ENCODE measurements around the gene P2RY10. TPM values are rescaled to one million over a fixed set of nuclear protein-coding genes. Genes with fewer than 3 reads are reported as not detected.

P2RY10 gene, protein sequence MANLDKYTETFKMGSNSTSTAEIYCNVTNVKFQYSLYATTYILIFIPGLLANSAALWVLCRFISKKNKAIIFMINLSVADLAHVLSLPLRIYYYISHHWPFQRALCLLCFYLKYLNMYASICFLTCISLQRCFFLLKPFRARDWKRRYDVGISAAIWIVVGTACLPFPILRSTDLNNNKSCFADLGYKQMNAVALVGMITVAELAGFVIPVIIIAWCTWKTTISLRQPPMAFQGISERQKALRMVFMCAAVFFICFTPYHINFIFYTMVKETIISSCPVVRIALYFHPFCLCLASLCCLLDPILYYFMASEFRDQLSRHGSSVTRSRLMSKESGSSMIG
- total RNA-seq: 10 to 100 TPM; 17.4 to 21.5 (median 19.7) TPM
- total RNA-seq (2013): 78.0 TPM

DNA sequence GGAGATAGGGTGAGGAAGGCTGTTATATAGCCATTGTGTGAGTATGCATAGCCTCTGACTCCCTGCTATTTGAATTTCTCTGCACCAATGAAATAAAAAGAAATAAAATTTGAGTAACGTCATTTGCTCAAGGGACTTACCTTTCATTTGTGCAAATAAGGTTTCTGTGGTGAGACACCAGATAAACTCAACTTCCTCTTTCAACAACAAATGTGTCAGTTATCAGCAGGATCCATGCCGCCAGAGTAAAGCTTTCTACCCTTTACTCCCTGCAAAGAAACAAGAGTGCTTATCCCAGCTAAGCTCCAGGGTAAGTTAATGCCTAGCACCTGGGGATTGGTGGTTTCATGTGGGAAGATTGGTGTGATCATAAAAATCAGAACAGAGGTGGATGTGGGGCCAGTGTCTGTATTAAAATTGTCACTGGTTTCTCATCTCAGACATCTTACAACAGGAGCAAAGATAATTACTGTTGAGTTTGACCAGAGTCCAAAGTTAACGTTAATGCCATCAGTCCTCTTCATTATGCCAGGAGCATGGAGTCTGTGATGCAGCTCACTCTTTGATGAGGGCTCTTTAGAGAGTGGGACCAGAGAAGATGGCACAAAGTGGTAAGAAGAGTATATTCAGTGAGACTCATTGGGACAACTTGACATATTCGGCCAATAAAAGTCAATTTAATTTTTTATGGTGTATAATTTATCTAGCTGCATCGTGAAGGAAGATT lies at the start of gene P2RY10:
TSS of gene P2RY10 (plus strand) at position 206 of the 727 bp plus-strand sequence. CDS start 15,130 bp downstream, outside the sequence.
- Histone ChIP-seq H3K36me3 (ENCODE audit: control insufficient read depth, insufficient read depth, low read length) (no peaks in the 10 kb centered on the region), H3K27me3 (ENCODE audit: control insufficient read depth, insufficient read depth, low read length) (no peaks in the 10 kb centered on the region), H3K4me1 (ENCODE audit: control insufficient read depth, insufficient read depth, low read length) (peaks cover 4% of the 10 kb centered on the region), H3K4me3 (ENCODE audit: low read length) (peak within 1 kb of the TSS; percentile 71), H3K9me3 (ENCODE audit: control insufficient read depth, insufficient read depth, low read length) (no peaks in the 10 kb centered on the region), H3K27ac (ENCODE audit: low read length) (peak within 1 kb of the TSS; percentile 80)
- 38% methylated on average over 2 of the region's 5 CpGs for WGBS (ENCODE audit: insufficient coverage)
- peak within 1 kb of the TSS; percentile 88 for H3K4me3 Mint-ChIP-seq
- ATAC-seq (peak; percentile 80 to 84 (median 83)), DNase-seq (peak in 1 of 2 donors; percentile 81)
- H3K27ac Mint-ChIP-seq: peak within 1 kb of the TSS; percentile 90 to 93
- intact Hi-C loops (cut with micrococcal nuclease): loop anchor here (1.0 to 10.0 kb wide), 3 partner anchors 199 to 314 kb away; partner anchors contain the start of genes GPR174 and RTL3
- no peaks in the 10 kb centered on the region for H3K36me3 Mint-ChIP-seq
- no peaks in the 10 kb centered on the region for H3K9me3 Mint-ChIP-seq
- H3K27me3 Mint-ChIP-seq (ENCODE audit: low read depth in 2 of 2): peaks cover 4 to 18% of the 10 kb centered on the region in 2 donors
- TF ChIP-seq, protein P1, sequence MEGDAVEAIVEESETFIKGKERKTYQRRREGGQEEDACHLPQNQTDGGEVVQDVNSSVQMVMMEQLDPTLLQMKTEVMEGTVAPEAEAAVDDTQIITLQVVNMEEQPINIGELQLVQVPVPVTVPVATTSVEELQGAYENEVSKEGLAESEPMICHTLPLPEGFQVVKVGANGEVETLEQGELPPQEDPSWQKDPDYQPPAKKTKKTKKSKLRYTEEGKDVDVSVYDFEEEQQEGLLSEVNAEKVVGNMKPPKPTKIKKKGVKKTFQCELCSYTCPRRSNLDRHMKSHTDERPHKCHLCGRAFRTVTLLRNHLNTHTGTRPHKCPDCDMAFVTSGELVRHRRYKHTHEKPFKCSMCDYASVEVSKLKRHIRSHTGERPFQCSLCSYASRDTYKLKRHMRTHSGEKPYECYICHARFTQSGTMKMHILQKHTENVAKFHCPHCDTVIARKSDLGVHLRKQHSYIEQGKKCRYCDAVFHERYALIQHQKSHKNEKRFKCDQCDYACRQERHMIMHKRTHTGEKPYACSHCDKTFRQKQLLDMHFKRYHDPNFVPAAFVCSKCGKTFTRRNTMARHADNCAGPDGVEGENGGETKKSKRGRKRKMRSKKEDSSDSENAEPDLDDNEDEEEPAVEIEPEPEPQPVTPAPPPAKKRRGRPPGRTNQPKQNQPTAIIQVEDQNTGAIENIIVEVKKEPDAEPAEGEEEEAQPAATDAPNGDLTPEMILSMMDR (IDR thresholded peaks at IDR 0.05): no peak
- peaks cover 45 to 52% of the 10 kb centered on the region in 2 donors for H3K4me1 Mint-ChIP-seq

GRCh38 chrX:78922754-78923153 lies 22.4 kb upstream of the P2RY10 start:
- TF ChIP-seq, protein P1 (IDR thresholded peaks at IDR 0.05): no peak
- no peaks in the 10 kb centered on the region for H3K36me3 ChIP-seq (ENCODE audit: control insufficient read depth, insufficient read depth, low read length)
- no peaks in the 10 kb centered on the region for H3K36me3 Mint-ChIP-seq
- DNase-seq (no peak), ATAC-seq (no peak)
- H3K9me3 Mint-ChIP-seq: no peaks in the 10 kb centered on the region
- intact Hi-C loops (cut with micrococcal nuclease): no loop called here
- H3K4me3 ChIP-seq (ENCODE audit: low read length): no peak overlapping the region
- H3K9me3 ChIP-seq (ENCODE audit: control insufficient read depth, insufficient read depth, low read length): no peaks in the 10 kb centered on the region
- no peaks in the 10 kb centered on the region for H3K27me3 Mint-ChIP-seq (ENCODE audit: low read depth in 2 of 2)
- no peak overlapping the region for H3K27ac ChIP-seq (ENCODE audit: low read length)
- WGBS (ENCODE audit: insufficient coverage): no CpG with 5 or more reads among the region's 1 CpG
- H3K4me1 ChIP-seq (ENCODE audit: control insufficient read depth, insufficient read depth, low read length): no peaks in the 10 kb centered on the region
- H3K4me1 Mint-ChIP-seq: peaks cover 0 to 5% of the 10 kb centered on the region in 2 donors
- H3K27me3 ChIP-seq (ENCODE audit: control insufficient read depth, insufficient read depth, low read length): no peaks in the 10 kb centered on the region
- no peak overlapping the region for H3K27ac Mint-ChIP-seq
- no peak overlapping the region for H3K4me3 Mint-ChIP-seq

- TF ChIP-seq, protein P1 (IDR thresholded peaks at IDR 0.05): no peak
- no peaks in the 10 kb centered on the region for H3K36me3 Mint-ChIP-seq
- DNase-seq (no peak), ATAC-seq (no peak)
- H3K4me1 Mint-ChIP-seq: peaks cover 0 to 5% of the 10 kb centered on the region in 2 donors
- no peak overlapping the region for H3K27ac Mint-ChIP-seq
- Histone ChIP-seq H3K27me3 (ENCODE audit: control insufficient read depth, insufficient read depth, low read length) (no peaks in the 10 kb centered on the region), H3K9me3 (ENCODE audit: control insufficient read depth, insufficient read depth, low read length) (no peaks in the 10 kb centered on the region), H3K4me1 (ENCODE audit: control insufficient read depth, insufficient read depth, low read length) (no peaks in the 10 kb centered on the region), H3K36me3 (ENCODE audit: control insufficient read depth, insufficient read depth, low read length) (no peaks in the 10 kb centered on the region), H3K27ac (ENCODE audit: low read length) (no peak overlapping the region), H3K4me3 (ENCODE audit: low read length) (no peak overlapping the region)
- intact Hi-C loops (cut with micrococcal nuclease): no loop called here
- no peaks in the 10 kb centered on the region for H3K9me3 Mint-ChIP-seq
- 51% methylated on average over 2 of the region's 3 CpGs for WGBS (ENCODE audit: insufficient coverage)
- no peak overlapping the region for H3K4me3 Mint-ChIP-seq
- H3K27me3 Mint-ChIP-seq (ENCODE audit: low read depth in 2 of 2): no peaks in the 10 kb centered on the region
Measured at GRCh38 chrX:78923198-78924015, 21.8 kb upstream of the P2RY10 start.

Measured in natural killer cell (primary cell).